ENCODE results near the gene SUSD3. TPM values are rescaled to one million over a fixed set of nuclear protein-coding genes. Genes with fewer than 3 reads are reported as not detected.

Gene SUSD3
- total RNA-seq, 1 experiment from 2014 or later: 9.0 TPM

DNA sequence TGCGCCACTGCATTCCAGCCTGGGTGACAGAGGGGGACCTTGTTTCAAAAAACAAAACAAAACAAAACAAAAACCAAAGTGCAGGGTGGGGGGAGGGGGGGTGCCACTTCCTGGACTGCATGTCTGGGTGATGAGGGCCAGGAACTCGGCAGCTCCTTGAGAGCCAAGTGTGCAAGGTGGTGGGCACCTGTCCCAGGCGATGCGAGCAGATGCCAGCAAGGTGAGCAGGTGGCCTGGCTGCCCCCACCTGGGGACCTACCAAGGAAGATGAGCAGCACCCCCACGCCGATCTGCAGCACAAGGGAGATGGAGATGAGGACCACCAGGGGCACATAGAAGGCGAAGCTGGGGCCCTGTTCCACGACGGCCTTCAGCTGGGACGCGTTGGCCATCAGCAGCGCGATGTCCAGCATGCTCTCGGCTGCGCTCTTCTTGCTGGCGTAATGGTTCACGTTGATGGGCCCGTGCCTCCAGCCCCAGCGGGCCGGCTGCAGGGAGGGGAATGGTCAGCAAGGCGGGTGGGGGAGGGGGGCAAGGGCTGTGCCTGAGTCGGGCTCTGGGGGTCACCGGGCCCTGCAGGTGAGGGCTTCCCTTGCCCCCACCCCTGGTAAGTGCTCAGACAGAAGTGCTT lies 67.8 kb downstream of the SUSD3 start:
- H4K20me1 ChIP-seq (ENCODE audit: control insufficient read depth, insufficient read depth, insufficient read length): no peaks in the 10 kb centered on the region
- no peak overlapping the region for H2BK5ac ChIP-seq (ENCODE audit: insufficient read length, low read length)
- no peak overlapping the region for H3K4ac ChIP-seq (ENCODE audit: low read depth, low read length)
- no peaks in the 10 kb centered on the region for H3K4me1 ChIP-seq (ENCODE audit: insufficient read depth, low read length)
- H2BK12ac ChIP-seq (ENCODE audit: insufficient read length, low read depth, low read length): no peak overlapping the region
- H3K23me2 ChIP-seq (ENCODE audit: insufficient read length, low read depth, low read length, poor library complexity, severe bottlenecking): no peaks in the 10 kb centered on the region
- H3K14ac ChIP-seq (ENCODE audit: insufficient read depth, low read length): no peak overlapping the region; the same call in 1 of the 2 replicates
- H3K79me1 ChIP-seq (ENCODE audit: insufficient read depth, low read depth, low read length, poor library complexity, severe bottlenecking): no peaks in the 10 kb centered on the region
- H3K56ac ChIP-seq (ENCODE audit: insufficient read length, low read depth, low read length): no peak overlapping the region
- WGBS (ENCODE audit: extremely low coverage, insufficient read length, low lambda C conversion rate): no CpG with 5 or more reads among the region's 23 CpGs
- H2BK15ac ChIP-seq (ENCODE audit: low read depth, low read length): no peak overlapping the region
- no peak overlapping the region for H3K9ac ChIP-seq (ENCODE audit: extremely low read depth, insufficient read length, low read length)
- H3K9me3 ChIP-seq (ENCODE audit: control insufficient read depth, low read depth, low read length): no peaks in the 10 kb centered on the region
- H2AFZ ChIP-seq (ENCODE audit: low read length): no peak overlapping the region
- TF ChIP-seq, protein P1, sequence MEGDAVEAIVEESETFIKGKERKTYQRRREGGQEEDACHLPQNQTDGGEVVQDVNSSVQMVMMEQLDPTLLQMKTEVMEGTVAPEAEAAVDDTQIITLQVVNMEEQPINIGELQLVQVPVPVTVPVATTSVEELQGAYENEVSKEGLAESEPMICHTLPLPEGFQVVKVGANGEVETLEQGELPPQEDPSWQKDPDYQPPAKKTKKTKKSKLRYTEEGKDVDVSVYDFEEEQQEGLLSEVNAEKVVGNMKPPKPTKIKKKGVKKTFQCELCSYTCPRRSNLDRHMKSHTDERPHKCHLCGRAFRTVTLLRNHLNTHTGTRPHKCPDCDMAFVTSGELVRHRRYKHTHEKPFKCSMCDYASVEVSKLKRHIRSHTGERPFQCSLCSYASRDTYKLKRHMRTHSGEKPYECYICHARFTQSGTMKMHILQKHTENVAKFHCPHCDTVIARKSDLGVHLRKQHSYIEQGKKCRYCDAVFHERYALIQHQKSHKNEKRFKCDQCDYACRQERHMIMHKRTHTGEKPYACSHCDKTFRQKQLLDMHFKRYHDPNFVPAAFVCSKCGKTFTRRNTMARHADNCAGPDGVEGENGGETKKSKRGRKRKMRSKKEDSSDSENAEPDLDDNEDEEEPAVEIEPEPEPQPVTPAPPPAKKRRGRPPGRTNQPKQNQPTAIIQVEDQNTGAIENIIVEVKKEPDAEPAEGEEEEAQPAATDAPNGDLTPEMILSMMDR (conservative IDR thresholded peaks at IDR 0.05): no peak
- H3K4me2 ChIP-seq (ENCODE audit: insufficient read depth, insufficient read length, low read length): no peak overlapping the region
- H3K18ac ChIP-seq (ENCODE audit: insufficient read length, low read depth, low read length): no peak overlapping the region
- H3K23ac ChIP-seq (ENCODE audit: insufficient read length, low read depth, low read length): no peak overlapping the region
- no peak overlapping the region for H4K91ac ChIP-seq (ENCODE audit: insufficient read length, low read depth, low read length)
- H2BK20ac ChIP-seq (ENCODE audit: low read depth, low read length, poor library complexity, severe bottlenecking): no peak overlapping the region
- no peaks in the 10 kb centered on the region for H3K79me2 ChIP-seq (ENCODE audit: insufficient read depth, low read length)
- peak; percentile 29 for DNase-seq
- Mint-ChIP-seq H3K4me1 (peaks cover 10 to 19% of the 10 kb centered on the region in 2 experiments), H3K9me3 (no peaks in the 10 kb centered on the region), H3K36me3 (ENCODE audit: insufficient read depth in 1 of 3, low read depth in 3 of 3) (peaks cover 4 to 17% (median 15%) of the 10 kb centered on the region in 3 experiments; a peak in 5 of 7 replicates), H3K27me3 (ENCODE audit: low read depth) (no peaks in the 10 kb centered on the region), H3K4me3 (no peak overlapping the region), H3K27ac (peak overlapping the region in 1 of 3 experiments; percentile 65; a peak in 1 of 7 replicates)
- no peak overlapping the region for H2BK120ac ChIP-seq (ENCODE audit: low read depth, low read length, poor library complexity, severe bottlenecking)
- no peak overlapping the region for H3K27ac ChIP-seq (ENCODE audit: insufficient read length, low read depth, low read length)
- H4K5ac ChIP-seq (ENCODE audit: insufficient read length, low read depth, low read length): no peak overlapping the region
- no peak overlapping the region for H4K8ac ChIP-seq (replicated peaks; ENCODE audit: insufficient read length, low read depth, low read length)
- H3T11ph ChIP-seq (ENCODE audit: low read length): no peak overlapping the region
- H2AK5ac ChIP-seq (ENCODE audit: insufficient read length, low read length): no peak overlapping the region
- no peaks in the 10 kb centered on the region for H3K27me3 ChIP-seq (ENCODE audit: insufficient read depth, low read length)

All from H9 (cell line).